A673 (cell line): ENCODE measurements around the gene PPP2R5B. TPM values are rescaled to one million over a fixed set of nuclear protein-coding genes. Genes with fewer than 3 reads are reported as not detected.

Experiments
- BruUV-seq: library from RNA; stranded (reverse); fragments of 400-500 nt; replicated peaks from 2 replicates; lab custom pipeline; 2021; lab: Mats Ljungman, UMichigan
- CTCF ChIA-PET: fragments of 300-600 bp; sonication (Branson Sonifier 250); formaldehyde crosslinking; loops from one replicate; lab custom pipeline; 2022; ENCODE audit warnings: antibody characterized with exemption; lab: Charles Lee
- POLR2A ChIA-PET: fragments of 300-600 bp; sonication (Branson Sonifier 250); formaldehyde crosslinking; loops from one replicate; lab custom pipeline; 2022; ENCODE audit warnings: antibody characterized with exemption; ENCODE audit not compliant: low non-redundant PET; lab: Charles Lee
- DNase-seq: peaks from one replicate; pipeline ENCODE4 v3.0.0-alpha.2; 2015; ENCODE audit warnings: low spot score
- H3K27ac ChIP-seq: fragments of 200-600 bp; sonication (generic); 2 replicates; pipeline ENCODE4 v1.5.1; 2016; ENCODE audit warnings: mixed run types, low read depth, mild to moderate bottlenecking, mixed read lengths, antibody characterized with exemption, low read length; ENCODE audit not compliant: poor library complexity, severe bottlenecking
- H3K27me3 ChIP-seq: fragments of 200-600 bp; sonication (generic); replicated peaks from 2 replicates; pipeline ENCODE4 v1.6.1; 2017; ENCODE audit warnings: mixed run types, low read depth, mild to moderate bottlenecking, mixed read lengths, antibody characterized with exemption, low read length; ENCODE audit not compliant: insufficient read depth, poor library complexity
- H3K36me3 ChIP-seq: fragments of 200-600 bp; sonication (generic); 2 replicates; pipeline ENCODE4 v1.6.1; 2016; ENCODE audit warnings: mixed run types, mild to moderate bottlenecking, mixed read lengths, antibody characterized with exemption, low read length; ENCODE audit not compliant: insufficient read depth, poor library complexity, severe bottlenecking
- H3K4me1 ChIP-seq: fragments of 200-600 bp; sonication (generic); 2 replicates; pipeline ENCODE4 v1.6.1; 2017; ENCODE audit warnings: mixed run types, mild to moderate bottlenecking, mixed read lengths, antibody characterized with exemption, low read length; ENCODE audit not compliant: insufficient read depth, poor library complexity, severe bottlenecking
- H3K4me3 ChIP-seq: fragments of 200-600 bp; sonication (generic); 2 replicates; pipeline ENCODE4 v1.5.1; 2016; ENCODE audit warnings: low read depth, mixed run types, mild to moderate bottlenecking, mixed read lengths, low read length; ENCODE audit not compliant: poor library complexity, severe bottlenecking
- H3K9me3 ChIP-seq: fragments of 200-600 bp; sonication (generic); 2 replicates; pipeline ENCODE4 v1.6.1; 2016; ENCODE audit warnings: mixed run types, low read depth, mild to moderate bottlenecking, mixed read lengths, antibody characterized with exemption, low read length; ENCODE audit not compliant: poor library complexity, severe bottlenecking
- EZH2 ChIP-seq: fragments of 200-600 bp; sonication (generic); IDR thresholded peaks from 2 replicates; pipeline ENCODE4 v1.6.1; 2017; ENCODE audit warnings: borderline replicate concordance, low read depth, mild to moderate bottlenecking, mixed read lengths, antibody characterized with exemption, low read length; ENCODE audit not compliant: poor library complexity, severe bottlenecking
- intact Hi-C: fragments of 100-400 bp; cut with micrococcal nuclease; formaldehyde crosslinking; loops from one replicate; pipeline ENCODE4 v1.10.0; 2022; ENCODE audit not compliant: unreplicated experiment
- total RNA-seq: library from RNA; stranded (reverse); gene quantifications from 2 replicates; pipeline ENCODE4 v1.2.3, GENCODE V29; 2021
- TF ChIP-seq, protein P1 (sequence below): fragments of 300-800, 200-600 bp; sonication (generic); conservative IDR thresholded peaks from 2 replicates; pipeline ENCODE4 v1.5.1; 2017; ENCODE audit warnings: low read depth, mild to moderate bottlenecking, antibody characterized with exemption, low read length, moderate library complexity, mixed read lengths

The PPP2R5B gene
- total RNA-seq, 1 experiment from 2014 or later: 16.1 TPM

DNA sequence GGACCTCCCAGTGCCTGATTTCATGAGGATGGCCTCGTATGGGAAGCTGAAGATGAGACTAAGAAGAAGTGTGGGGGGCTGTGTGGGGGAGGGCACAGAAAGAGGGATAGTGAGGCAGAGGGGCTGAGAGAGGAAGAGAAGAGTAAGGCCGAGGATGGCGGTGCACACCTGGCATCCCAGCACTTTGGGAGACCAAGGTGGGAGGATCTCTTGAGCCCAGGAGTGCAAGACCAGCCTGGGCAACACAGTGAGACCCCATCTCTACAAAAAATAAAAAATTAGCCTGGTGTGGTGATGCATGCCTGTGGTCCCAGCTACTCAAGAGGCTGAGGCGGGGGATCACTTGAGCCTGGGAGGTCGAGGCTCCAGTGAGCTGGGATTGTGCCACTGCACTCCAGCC is 32.6 kb upstream of the PPP2R5B start:
- POLR2A ChIA-PET: no interaction called here
- Histone ChIP-seq H3K27ac (no peak overlapping the region), H3K36me3 (no peaks in the 10 kb centered on the region), H3K9me3 (no peaks in the 10 kb centered on the region), H3K27me3 (no peaks in the 10 kb centered on the region), H3K4me1 (no peaks in the 10 kb centered on the region), H3K4me3 (no peak overlapping the region)
- TF ChIP-seq EZH2: no peak
- TF ChIP-seq, protein P1, sequence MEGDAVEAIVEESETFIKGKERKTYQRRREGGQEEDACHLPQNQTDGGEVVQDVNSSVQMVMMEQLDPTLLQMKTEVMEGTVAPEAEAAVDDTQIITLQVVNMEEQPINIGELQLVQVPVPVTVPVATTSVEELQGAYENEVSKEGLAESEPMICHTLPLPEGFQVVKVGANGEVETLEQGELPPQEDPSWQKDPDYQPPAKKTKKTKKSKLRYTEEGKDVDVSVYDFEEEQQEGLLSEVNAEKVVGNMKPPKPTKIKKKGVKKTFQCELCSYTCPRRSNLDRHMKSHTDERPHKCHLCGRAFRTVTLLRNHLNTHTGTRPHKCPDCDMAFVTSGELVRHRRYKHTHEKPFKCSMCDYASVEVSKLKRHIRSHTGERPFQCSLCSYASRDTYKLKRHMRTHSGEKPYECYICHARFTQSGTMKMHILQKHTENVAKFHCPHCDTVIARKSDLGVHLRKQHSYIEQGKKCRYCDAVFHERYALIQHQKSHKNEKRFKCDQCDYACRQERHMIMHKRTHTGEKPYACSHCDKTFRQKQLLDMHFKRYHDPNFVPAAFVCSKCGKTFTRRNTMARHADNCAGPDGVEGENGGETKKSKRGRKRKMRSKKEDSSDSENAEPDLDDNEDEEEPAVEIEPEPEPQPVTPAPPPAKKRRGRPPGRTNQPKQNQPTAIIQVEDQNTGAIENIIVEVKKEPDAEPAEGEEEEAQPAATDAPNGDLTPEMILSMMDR: no peak
- intact Hi-C loops: no loop called here
- BruUV-seq: no TSS peak
- no peak for DNase-seq
- CTCF ChIA-PET: interaction anchor here (0.8 kb wide), 1 partner anchor 11 kb away, joined by 3 read pairs; no protein-coding TSS in a partner anchor

DNA sequence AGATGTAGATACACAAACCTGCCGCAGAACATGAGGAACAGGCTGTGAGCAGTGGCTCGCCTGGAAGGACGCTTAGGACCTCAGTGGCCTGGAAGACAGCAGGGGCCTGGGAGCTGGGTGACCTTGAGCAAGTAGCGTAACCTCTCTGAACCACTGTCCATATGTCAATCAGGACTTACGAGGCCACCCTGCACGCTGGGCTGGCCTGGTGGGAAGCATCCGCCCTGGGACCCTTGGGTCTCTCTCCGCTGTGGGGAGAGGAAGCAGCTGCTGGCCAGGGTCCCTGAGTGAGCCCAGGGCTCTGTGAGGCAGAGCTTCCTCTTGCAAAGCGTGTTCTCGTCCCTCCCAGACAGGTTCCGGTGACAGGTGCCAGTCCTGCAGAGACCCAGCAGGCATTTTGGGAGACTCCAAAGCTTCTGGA is 32.1 kb upstream of the PPP2R5B start:
- no peak for DNase-seq
- H3K27ac ChIP-seq: no peak overlapping the region
- no TSS peak for BruUV-seq
- no peaks in the 10 kb centered on the region for H3K36me3 ChIP-seq
- intact Hi-C loops: no loop called here
- ChIA-PET POLR2A (no interaction called here), CTCF (no interaction called here)
- H3K4me1 ChIP-seq: no peaks in the 10 kb centered on the region
- no peaks in the 10 kb centered on the region for H3K9me3 ChIP-seq
- H3K27me3 ChIP-seq: no peaks in the 10 kb centered on the region
- no peak overlapping the region for H3K4me3 ChIP-seq
- TF ChIP-seq, protein P1: no peak
- no peak for TF ChIP-seq EZH2

DNA sequence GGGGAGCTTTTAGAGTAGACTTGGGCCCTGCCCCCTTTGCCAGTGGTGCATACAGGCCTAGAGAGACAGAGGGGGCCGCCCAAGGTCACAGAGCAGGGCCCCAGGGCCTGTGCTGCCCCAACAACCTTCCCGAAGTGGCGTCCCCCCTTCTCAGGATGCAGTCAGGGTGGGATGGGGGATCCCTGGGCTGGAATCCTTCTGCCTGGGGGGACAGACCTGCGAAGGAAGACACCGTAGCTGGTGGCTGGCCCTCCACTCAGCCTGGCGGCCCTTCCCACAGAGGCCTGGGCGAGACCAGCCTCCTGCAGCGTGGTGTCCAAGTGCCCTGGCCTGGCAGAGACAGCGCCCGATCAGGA is 31.7 kb upstream of the PPP2R5B start:
- POLR2A ChIA-PET: no interaction called here
- intact Hi-C loops: no loop called here
- TF ChIP-seq, protein P1: no peak
- no peak for TF ChIP-seq EZH2
- no peaks in the 10 kb centered on the region for H3K36me3 ChIP-seq
- no peak for DNase-seq
- H3K4me3 ChIP-seq: no peak overlapping the region
- no TSS peak for BruUV-seq
- H3K4me1 ChIP-seq: no peaks in the 10 kb centered on the region
- H3K27me3 ChIP-seq: no peaks in the 10 kb centered on the region
- no peaks in the 10 kb centered on the region for H3K9me3 ChIP-seq
- H3K27ac ChIP-seq: no peak overlapping the region
- CTCF ChIA-PET: no interaction called here
